H9 (cell line): Measurements from ENCODE around the gene HOXD13. TPM values are rescaled to one million over a fixed set of nuclear protein-coding genes. Genes with fewer than 3 reads are reported as not detected.
A peak's percentile ranks its signal among the peaks of the same experiment; 100 is the strongest.

Source experiments
- DNase-seq: peaks from one replicate; pipeline ENCODE4 v3.0.0-alpha.2; 2017
- H2AFZ ChIP-seq: one replicate; pipeline ENCODE4 v1.6.1; 2013; ENCODE audit warnings: mild to moderate bottlenecking, low read length, control low read depth, moderate library complexity
- H2AK5ac ChIP-seq: 2 replicates; pipeline ENCODE4 v1.6.1; 2013; ENCODE audit warnings: low read length, control low read depth, mixed read lengths; ENCODE audit not compliant: insufficient read length
- H2BK120ac ChIP-seq: one replicate; pipeline ENCODE4 v1.6.1; 2013; ENCODE audit warnings: low read depth, mild to moderate bottlenecking, low read length, control low read depth, inconsistent platforms; ENCODE audit not compliant: poor library complexity, severe bottlenecking
- H2BK12ac ChIP-seq: 2 replicates; pipeline ENCODE4 v1.6.1; 2013; ENCODE audit warnings: low read length, control low read depth, mixed read lengths, low read depth; ENCODE audit not compliant: insufficient read length
- H2BK15ac ChIP-seq: 2 replicates; pipeline ENCODE4 v1.6.1; 2013; ENCODE audit warnings: low read depth, low read length, control low read depth
- H2BK20ac ChIP-seq: one replicate; pipeline ENCODE4 v1.6.1; 2013; ENCODE audit warnings: low read depth, mild to moderate bottlenecking, low read length, control low read depth, inconsistent platforms; ENCODE audit not compliant: poor library complexity, severe bottlenecking
- H2BK5ac ChIP-seq: 2 replicates; pipeline ENCODE4 v1.6.1; 2013; ENCODE audit warnings: low read length, control low read depth, mixed read lengths; ENCODE audit not compliant: insufficient read length
- H3K14ac ChIP-seq: 2 replicates; pipeline ENCODE4 v1.6.1; 2013; ENCODE audit warnings: low read length, control low read depth; ENCODE audit not compliant: insufficient read depth
- H3K18ac ChIP-seq: 2 replicates; pipeline ENCODE4 v1.6.1; 2013; ENCODE audit warnings: low read depth, mild to moderate bottlenecking, mixed read lengths, low read length, control low read depth; ENCODE audit not compliant: insufficient read length
- H3K23ac ChIP-seq: 2 replicates; pipeline ENCODE4 v1.6.1; 2013; ENCODE audit warnings: low read length, control low read depth, mixed read lengths, low read depth; ENCODE audit not compliant: insufficient read length
- H3K23me2 ChIP-seq: 2 replicates; pipeline ENCODE4 v1.6.1; 2013; ENCODE audit warnings: low read depth, mild to moderate bottlenecking, mixed read lengths, low read length, control low read depth; ENCODE audit not compliant: insufficient read length, poor library complexity, severe bottlenecking
- H3K27ac ChIP-seq: 2 replicates; pipeline ENCODE4 v1.5.1; 2013; ENCODE audit warnings: low read length, control low read depth, mixed read lengths, low read depth; ENCODE audit not compliant: insufficient read length
- H3K27me3 ChIP-seq: 2 replicates; pipeline ENCODE4 v1.6.1; 2013; ENCODE audit warnings: low read length, control low read depth, inconsistent platforms; ENCODE audit not compliant: insufficient read depth
- H3K4ac ChIP-seq: 2 replicates; pipeline ENCODE4 v1.6.1; 2013; ENCODE audit warnings: low read depth, mild to moderate bottlenecking, control low read depth, inconsistent platforms, low read length, moderate library complexity
- H3K4me1 ChIP-seq: 2 replicates; pipeline ENCODE4 v1.6.1; 2013; ENCODE audit warnings: low read length, control low read depth, inconsistent platforms; ENCODE audit not compliant: insufficient read depth
- H3K4me2 ChIP-seq: 2 replicates; pipeline ENCODE4 v1.6.1; 2013; ENCODE audit warnings: low read length, control low read depth, mixed read lengths; ENCODE audit not compliant: insufficient read length, insufficient read depth
- H3K56ac ChIP-seq: 2 replicates; pipeline ENCODE4 v1.6.1; 2013; ENCODE audit warnings: low read depth, mild to moderate bottlenecking, mixed read lengths, low read length, control low read depth; ENCODE audit not compliant: insufficient read length
- H3K79me1 ChIP-seq: 2 replicates; pipeline ENCODE4 v1.6.1; 2013; ENCODE audit warnings: low read depth, mild to moderate bottlenecking, moderate library complexity, low read length, control low read depth, inconsistent platforms; ENCODE audit not compliant: insufficient read depth, poor library complexity, severe bottlenecking
- H3K79me2 ChIP-seq: 2 replicates; pipeline ENCODE4 v1.6.1; 2013; ENCODE audit warnings: low read length, control low read depth, inconsistent platforms; ENCODE audit not compliant: insufficient read depth
- H3K9ac ChIP-seq: 2 replicates; pipeline ENCODE4 v1.6.1; 2013; ENCODE audit warnings: low read length, control low read depth, mixed read lengths; ENCODE audit not compliant: insufficient read length; ENCODE audit errors: extremely low read depth
- H3K9me3 ChIP-seq: one replicate; pipeline ENCODE4 v1.6.1; 2013; ENCODE audit warnings: low read depth, low read length, inconsistent platforms; ENCODE audit not compliant: control insufficient read depth
- H3T11ph ChIP-seq: one replicate; pipeline ENCODE4 v1.6.1; 2013; ENCODE audit warnings: mild to moderate bottlenecking, low read length, control low read depth, inconsistent platforms
- H4K20me1 ChIP-seq: one replicate; pipeline ENCODE4 v1.6.1; 2013; ENCODE audit not compliant: control insufficient read depth, insufficient read length, insufficient read depth
- H4K5ac ChIP-seq: 2 replicates; pipeline ENCODE4 v1.6.1; 2013; ENCODE audit warnings: low read depth, mild to moderate bottlenecking, mixed read lengths, low read length, control low read depth; ENCODE audit not compliant: insufficient read length
- H4K8ac ChIP-seq: replicated peaks from 2 replicates; pipeline ENCODE4 v1.6.1; 2013; ENCODE audit warnings: low read length, control low read depth, mixed read lengths, low read depth; ENCODE audit not compliant: insufficient read length
- H4K91ac ChIP-seq: 2 replicates; pipeline ENCODE4 v1.6.1; 2013; ENCODE audit warnings: low read depth, mild to moderate bottlenecking, moderate library complexity, mixed read lengths, low read length, control low read depth; ENCODE audit not compliant: insufficient read length
- H3K27ac Mint-ChIP-seq, 3 experiments: 2 replicates in 2 of 3; 3 replicates in 1 of 3; pipeline ENCODE4 v1.8.0; 2020 to 2021; ENCODE audit warnings: mixed read lengths in 3 of 3, mild to moderate bottlenecking in 1 of 3, moderate library complexity in 1 of 3
- H3K27me3 Mint-ChIP-seq: 2 replicates; pipeline ENCODE4 v1.8.0; 2021; ENCODE audit warnings: low read depth, mild to moderate bottlenecking, moderate library complexity, mixed read lengths
- H3K36me3 Mint-ChIP-seq, 3 experiments: 2 replicates in 2 of 3; 3 replicates in 1 of 3; pipeline ENCODE4 v1.8.0; 2020 to 2021; ENCODE audit warnings: low read depth in 3 of 3, mixed read lengths in 3 of 3; ENCODE audit not compliant: insufficient read depth in 1 of 3
- H3K4me1 Mint-ChIP-seq, 2 experiments: 2 replicates each; pipeline ENCODE4 v1.8.0; 2020; ENCODE audit warnings: mixed read lengths in 2 of 2
- H3K4me3 Mint-ChIP-seq, 2 experiments: 2 replicates in 1 of 2; 3 replicates in 1 of 2; pipeline ENCODE4 v1.8.0; 2020 to 2021; ENCODE audit warnings: mild to moderate bottlenecking in 2 of 2, mixed read lengths in 2 of 2, moderate library complexity in 1 of 2
- H3K9me3 Mint-ChIP-seq, 2 experiments: 2 replicates in 1 of 2; 3 replicates in 1 of 2; pipeline ENCODE4 v1.8.0; 2020; ENCODE audit warnings: mild to moderate bottlenecking in 2 of 2, mixed read lengths in 2 of 2, moderate library complexity in 1 of 2
- WGBS: extraction: QIAGEN DNeasy Blood & Tissue Kit; methylation state at CpG from one replicate; pipeline ENCODE4 v1.1.7; 2013; ENCODE audit warnings: missing lambda C conversion rate, low lambda C conversion rate, mixed read lengths; ENCODE audit not compliant: insufficient read length; ENCODE audit errors: extremely low coverage; 5-methylcytosine and 5-hydroxymethylcytosine counted together
- total RNA-seq: library from RNA; stranded (reverse); gene quantifications from 2 replicates; pipeline ENCODE4 v1.2.1, GENCODE V29; 2021
- TF ChIP-seq, protein P1 (sequence below): fragments of 200-600 bp; sonication (generic); conservative IDR thresholded peaks from 3 replicates; pipeline ENCODE4 v1.8.0; 2021; ENCODE audit warnings: antibody characterized with exemption, mild to moderate bottlenecking

The HOXD13 gene
- total RNA-seq, 1 experiment from 2014 or later: not detected

DNA sequence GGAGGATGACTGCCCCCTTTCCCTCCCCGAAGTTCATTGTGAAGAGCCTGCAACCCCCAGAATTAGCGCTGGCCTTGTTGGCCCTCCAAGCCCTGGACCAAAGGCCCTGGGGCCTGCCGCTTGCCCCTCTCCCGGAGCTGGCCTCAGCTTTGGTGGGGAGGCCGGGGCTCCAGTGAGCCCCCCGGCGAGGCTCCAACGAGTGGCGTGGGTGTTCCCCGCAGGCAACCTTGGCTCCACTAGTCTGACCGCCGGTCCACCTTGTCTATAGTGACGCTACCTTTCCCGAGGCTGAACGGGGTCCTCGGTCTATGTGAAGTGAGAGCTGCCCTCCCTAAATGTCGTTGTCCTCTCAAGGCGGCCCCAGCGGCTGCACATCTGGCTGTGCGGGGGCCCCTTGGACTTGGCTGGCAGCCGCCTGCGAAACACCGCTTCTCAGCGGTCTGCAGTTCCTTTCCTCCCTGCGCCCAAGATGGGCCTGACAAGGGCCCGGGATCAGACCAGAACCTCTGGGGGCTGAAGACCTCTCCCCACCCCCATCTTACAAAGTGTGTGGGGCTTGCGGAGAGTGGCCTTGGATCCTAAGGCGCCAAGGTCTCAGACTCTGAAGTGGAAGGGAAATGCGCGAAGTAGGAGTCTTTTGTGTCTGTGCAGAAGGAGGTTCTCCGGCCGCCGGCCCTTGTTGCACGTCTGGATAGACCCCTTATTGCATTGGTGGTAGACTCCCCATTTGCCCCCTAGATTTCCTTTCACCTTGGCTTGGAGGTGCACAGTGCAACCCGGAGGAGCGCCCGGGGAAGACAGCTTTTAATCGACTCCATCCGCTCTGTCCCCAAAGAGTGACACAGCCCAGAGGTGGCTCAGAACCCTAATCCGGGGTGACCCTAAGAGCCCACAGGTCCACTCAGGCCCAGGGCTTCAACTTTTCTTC lies 20.1 kb downstream of the HOXD13 start:
- H2BK15ac ChIP-seq: no peak overlapping the region
- H3K9ac ChIP-seq: no peak overlapping the region
- no peak overlapping the region for H4K91ac ChIP-seq
- H3K23ac ChIP-seq: no peak overlapping the region
- no peak overlapping the region; a peak in 1 of 5 replicates for H3K4me3 Mint-ChIP-seq
- no peaks in the 10 kb centered on the region for H3K79me2 ChIP-seq
- H3K27me3 Mint-ChIP-seq: peaks cover 98% of the 10 kb centered on the region
- H3K4me2 ChIP-seq: no peak overlapping the region
- H3K56ac ChIP-seq: no peak overlapping the region
- peaks cover 0 to 3% (median 0%) of the 10 kb centered on the region in 3 experiments; a peak in 2 of 7 replicates for H3K36me3 Mint-ChIP-seq
- no peak overlapping the region for H2BK12ac ChIP-seq
- no peaks in the 10 kb centered on the region for H3K9me3 ChIP-seq
- H3K4me1 ChIP-seq: no peaks in the 10 kb centered on the region
- no peak overlapping the region for H3K18ac ChIP-seq
- no peak overlapping the region for H3K4ac ChIP-seq
- H2AK5ac ChIP-seq: no peak overlapping the region
- H3K23me2 ChIP-seq: no peaks in the 10 kb centered on the region
- peak; percentile 33 for DNase-seq
- H3T11ph ChIP-seq: no peak overlapping the region
- H3K27me3 ChIP-seq: peaks cover 98% of the 10 kb centered on the region
- H3K4me1 Mint-ChIP-seq: peaks cover 0 to 20% of the 10 kb centered on the region in 2 experiments; a peak in 2 of 4 replicates
- H3K79me1 ChIP-seq: no peaks in the 10 kb centered on the region
- no peak overlapping the region for H4K8ac ChIP-seq
- H2BK5ac ChIP-seq: no peak overlapping the region
- no CpG with 5 or more reads among the region's 40 CpGs for WGBS
- peaks cover 9 to 19% of the 10 kb centered on the region in 2 experiments for H3K9me3 Mint-ChIP-seq
- no peak overlapping the region for H2BK120ac ChIP-seq
- H3K27ac Mint-ChIP-seq: peak overlapping the region in 1 of 3 experiments; percentile 80; a peak in 1 of 7 replicates
- H3K14ac ChIP-seq: no peak overlapping the region
- H4K5ac ChIP-seq: no peak overlapping the region
- H2BK20ac ChIP-seq: no peak overlapping the region
- TF ChIP-seq, protein P1, sequence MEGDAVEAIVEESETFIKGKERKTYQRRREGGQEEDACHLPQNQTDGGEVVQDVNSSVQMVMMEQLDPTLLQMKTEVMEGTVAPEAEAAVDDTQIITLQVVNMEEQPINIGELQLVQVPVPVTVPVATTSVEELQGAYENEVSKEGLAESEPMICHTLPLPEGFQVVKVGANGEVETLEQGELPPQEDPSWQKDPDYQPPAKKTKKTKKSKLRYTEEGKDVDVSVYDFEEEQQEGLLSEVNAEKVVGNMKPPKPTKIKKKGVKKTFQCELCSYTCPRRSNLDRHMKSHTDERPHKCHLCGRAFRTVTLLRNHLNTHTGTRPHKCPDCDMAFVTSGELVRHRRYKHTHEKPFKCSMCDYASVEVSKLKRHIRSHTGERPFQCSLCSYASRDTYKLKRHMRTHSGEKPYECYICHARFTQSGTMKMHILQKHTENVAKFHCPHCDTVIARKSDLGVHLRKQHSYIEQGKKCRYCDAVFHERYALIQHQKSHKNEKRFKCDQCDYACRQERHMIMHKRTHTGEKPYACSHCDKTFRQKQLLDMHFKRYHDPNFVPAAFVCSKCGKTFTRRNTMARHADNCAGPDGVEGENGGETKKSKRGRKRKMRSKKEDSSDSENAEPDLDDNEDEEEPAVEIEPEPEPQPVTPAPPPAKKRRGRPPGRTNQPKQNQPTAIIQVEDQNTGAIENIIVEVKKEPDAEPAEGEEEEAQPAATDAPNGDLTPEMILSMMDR: no peak
- H3K27ac ChIP-seq: no peak overlapping the region
- no peak overlapping the region for H2AFZ ChIP-seq
- no peaks in the 10 kb centered on the region for H4K20me1 ChIP-seq
